ENCODE results near the gene FRY.

- no peak for TF ChIP-seq CTCF (conservative IDR thresholded peaks at IDR 0.05; ENCODE audit: low read depth, low read length)
- TF ChIP-seq EZH2 (IDR thresholded peaks at IDR 0.05; ENCODE audit: low read length, unreplicated experiment), result no peak
Measured at GRCh38 chr13:32277839-32278238, 246.3 kb downstream of the FRY start.

Data from PC-3 (cell line).